Measurements from ENCODE around the gene ARL14.

Gene ARL14

GRCh38 chr3:160722331-160722730 lies 45.4 kb downstream of the ARL14 start:
- DNase-seq (ENCODE audit: low read depth), result no peak

- no peak for DNase-seq (ENCODE audit: low read depth)
Observed at GRCh38 chr3:160725338-160725737, 48.4 kb downstream of the ARL14 start.

Data from stimulated activated CD4-positive, alpha-beta T cell treated with anti-CD3 and anti-CD28 coated beads, Interleukin-2, amount 100 ng/mL, for 4 hours (primary cell).